GM18498 (cell line): Measurements from ENCODE around the gene STARD7.

Experiments used
- ATAC-seq: cut with Tn5 transposase; IDR thresholded peaks from one replicate; pipeline ENCODE4 v1.9.1; 2021; ENCODE audit warnings: mild to moderate bottlenecking, moderate library complexity; ENCODE audit not compliant: unreplicated experiment

The STARD7 gene

GRCh38 chr2:96201338-96201737 is 7.3 kb downstream of the STARD7 start:
- ATAC-seq = no peak

GRCh38 chr2:96198921-96199320 is 9.7 kb downstream of the STARD7 start:
- no peak for ATAC-seq

GRCh38 chr2:96197546-96198255 is 10.9 kb downstream of the STARD7 start:
- ATAC-seq = no peak

GRCh38 chr2:96195410-96196066 is 13.1 kb downstream of the STARD7 start:
- no peak for ATAC-seq

GRCh38 chr2:96191937-96192670 is 16.5 kb downstream of the STARD7 start:
- no peak for ATAC-seq

- ATAC-seq = no peak
Measured at GRCh38 chr2:96188821-96189526, 19.7 kb downstream of the STARD7 start.

GRCh38 chr2:96186562-96186961 is 22.1 kb downstream of the STARD7 start:
- ATAC-seq = no peak

- no peak for ATAC-seq
Measured at GRCh38 chr2:96185516-96185915, 23.1 kb downstream of the STARD7 start.

GRCh38 chr2:96184989-96185388 is 23.6 kb downstream of the STARD7 start:
- no peak for ATAC-seq

GRCh38 chr2:96184188-96184587 is 24.4 kb downstream of the STARD7 start:
- no peak for ATAC-seq

- ATAC-seq = no peak
Measured at GRCh38 chr2:96181529-96181928, 27.1 kb downstream of the STARD7 start.

- ATAC-seq = no peak
Measured at GRCh38 chr2:96180521-96180920, 28.1 kb downstream of the STARD7 start.

- no peak for ATAC-seq
Measured at GRCh38 chr2:96180002-96180401, 28.6 kb downstream of the STARD7 start.

GRCh38 chr2:96176661-96177060 is 32.0 kb downstream of the STARD7 start:
- no peak for ATAC-seq

GRCh38 chr2:96175951-96176350 is 32.7 kb downstream of the STARD7 start:
- ATAC-seq = no peak

- ATAC-seq = peak; percentile 88
Measured at GRCh38 chr2:96174251-96175144, 34.1 kb downstream of the STARD7 start.

GRCh38 chr2:96171831-96172230 is 36.8 kb downstream of the STARD7 start:
- ATAC-seq = no peak

GRCh38 chr2:96170626-96171025 is 38.0 kb downstream of the STARD7 start:
- ATAC-seq = no peak

- no peak for ATAC-seq
Measured at GRCh38 chr2:96169868-96170507, 38.6 kb downstream of the STARD7 start.
